H9 (cell line): ENCODE results near the gene FAM228A. TPM values are rescaled to one million over a fixed set of nuclear protein-coding genes. Genes with fewer than 3 reads are reported as not detected.

Experiments
- DNase-seq: peaks from one replicate; pipeline ENCODE4 v3.0.0-alpha.2; 2017
- H2AFZ ChIP-seq: one replicate; pipeline ENCODE4 v1.6.1; 2013; ENCODE audit warnings: mild to moderate bottlenecking, low read length, control low read depth, moderate library complexity
- H2AK5ac ChIP-seq: 2 replicates; pipeline ENCODE4 v1.6.1; 2013; ENCODE audit warnings: low read length, control low read depth, mixed read lengths; ENCODE audit not compliant: insufficient read length
- H2BK120ac ChIP-seq: one replicate; pipeline ENCODE4 v1.6.1; 2013; ENCODE audit warnings: low read depth, mild to moderate bottlenecking, low read length, control low read depth, inconsistent platforms; ENCODE audit not compliant: poor library complexity, severe bottlenecking
- H2BK12ac ChIP-seq: 2 replicates; pipeline ENCODE4 v1.6.1; 2013; ENCODE audit warnings: low read length, control low read depth, mixed read lengths, low read depth; ENCODE audit not compliant: insufficient read length
- H2BK15ac ChIP-seq: 2 replicates; pipeline ENCODE4 v1.6.1; 2013; ENCODE audit warnings: low read depth, low read length, control low read depth
- H2BK20ac ChIP-seq: one replicate; pipeline ENCODE4 v1.6.1; 2013; ENCODE audit warnings: low read depth, mild to moderate bottlenecking, low read length, control low read depth, inconsistent platforms; ENCODE audit not compliant: poor library complexity, severe bottlenecking
- H2BK5ac ChIP-seq: 2 replicates; pipeline ENCODE4 v1.6.1; 2013; ENCODE audit warnings: low read length, control low read depth, mixed read lengths; ENCODE audit not compliant: insufficient read length
- H3K14ac ChIP-seq: 2 replicates; pipeline ENCODE4 v1.6.1; 2013; ENCODE audit warnings: low read length, control low read depth; ENCODE audit not compliant: insufficient read depth
- H3K18ac ChIP-seq: 2 replicates; pipeline ENCODE4 v1.6.1; 2013; ENCODE audit warnings: low read depth, mild to moderate bottlenecking, mixed read lengths, low read length, control low read depth; ENCODE audit not compliant: insufficient read length
- H3K23ac ChIP-seq: 2 replicates; pipeline ENCODE4 v1.6.1; 2013; ENCODE audit warnings: low read length, control low read depth, mixed read lengths, low read depth; ENCODE audit not compliant: insufficient read length
- H3K23me2 ChIP-seq: 2 replicates; pipeline ENCODE4 v1.6.1; 2013; ENCODE audit warnings: low read depth, mild to moderate bottlenecking, mixed read lengths, low read length, control low read depth; ENCODE audit not compliant: insufficient read length, poor library complexity, severe bottlenecking
- H3K27ac ChIP-seq: 2 replicates; pipeline ENCODE4 v1.5.1; 2013; ENCODE audit warnings: low read length, control low read depth, mixed read lengths, low read depth; ENCODE audit not compliant: insufficient read length
- H3K27me3 ChIP-seq: 2 replicates; pipeline ENCODE4 v1.6.1; 2013; ENCODE audit warnings: low read length, control low read depth, inconsistent platforms; ENCODE audit not compliant: insufficient read depth
- H3K4ac ChIP-seq: 2 replicates; pipeline ENCODE4 v1.6.1; 2013; ENCODE audit warnings: low read depth, mild to moderate bottlenecking, control low read depth, inconsistent platforms, low read length, moderate library complexity
- H3K4me1 ChIP-seq: 2 replicates; pipeline ENCODE4 v1.6.1; 2013; ENCODE audit warnings: low read length, control low read depth, inconsistent platforms; ENCODE audit not compliant: insufficient read depth
- H3K4me2 ChIP-seq: 2 replicates; pipeline ENCODE4 v1.6.1; 2013; ENCODE audit warnings: low read length, control low read depth, mixed read lengths; ENCODE audit not compliant: insufficient read length, insufficient read depth
- H3K56ac ChIP-seq: 2 replicates; pipeline ENCODE4 v1.6.1; 2013; ENCODE audit warnings: low read depth, mild to moderate bottlenecking, mixed read lengths, low read length, control low read depth; ENCODE audit not compliant: insufficient read length
- H3K79me1 ChIP-seq: 2 replicates; pipeline ENCODE4 v1.6.1; 2013; ENCODE audit warnings: low read depth, mild to moderate bottlenecking, moderate library complexity, low read length, control low read depth, inconsistent platforms; ENCODE audit not compliant: insufficient read depth, poor library complexity, severe bottlenecking
- H3K79me2 ChIP-seq: 2 replicates; pipeline ENCODE4 v1.6.1; 2013; ENCODE audit warnings: low read length, control low read depth, inconsistent platforms; ENCODE audit not compliant: insufficient read depth
- H3K9ac ChIP-seq: 2 replicates; pipeline ENCODE4 v1.6.1; 2013; ENCODE audit warnings: low read length, control low read depth, mixed read lengths; ENCODE audit not compliant: insufficient read length; ENCODE audit errors: extremely low read depth
- H3K9me3 ChIP-seq: one replicate; pipeline ENCODE4 v1.6.1; 2013; ENCODE audit warnings: low read depth, low read length, inconsistent platforms; ENCODE audit not compliant: control insufficient read depth
- H3T11ph ChIP-seq: one replicate; pipeline ENCODE4 v1.6.1; 2013; ENCODE audit warnings: mild to moderate bottlenecking, low read length, control low read depth, inconsistent platforms
- H4K20me1 ChIP-seq: one replicate; pipeline ENCODE4 v1.6.1; 2013; ENCODE audit not compliant: control insufficient read depth, insufficient read length, insufficient read depth
- H4K5ac ChIP-seq: 2 replicates; pipeline ENCODE4 v1.6.1; 2013; ENCODE audit warnings: low read depth, mild to moderate bottlenecking, mixed read lengths, low read length, control low read depth; ENCODE audit not compliant: insufficient read length
- H4K8ac ChIP-seq: replicated peaks from 2 replicates; pipeline ENCODE4 v1.6.1; 2013; ENCODE audit warnings: low read length, control low read depth, mixed read lengths, low read depth; ENCODE audit not compliant: insufficient read length
- H4K91ac ChIP-seq: 2 replicates; pipeline ENCODE4 v1.6.1; 2013; ENCODE audit warnings: low read depth, mild to moderate bottlenecking, moderate library complexity, mixed read lengths, low read length, control low read depth; ENCODE audit not compliant: insufficient read length
- H3K27ac Mint-ChIP-seq, 3 experiments: 2 replicates in 2 of 3; 3 replicates in 1 of 3; pipeline ENCODE4 v1.8.0; 2020 to 2021; ENCODE audit warnings: mixed read lengths in 3 of 3, mild to moderate bottlenecking in 1 of 3, moderate library complexity in 1 of 3
- H3K27me3 Mint-ChIP-seq: 2 replicates; pipeline ENCODE4 v1.8.0; 2021; ENCODE audit warnings: low read depth, mild to moderate bottlenecking, moderate library complexity, mixed read lengths
- H3K36me3 Mint-ChIP-seq, 3 experiments: 2 replicates in 2 of 3; 3 replicates in 1 of 3; pipeline ENCODE4 v1.8.0; 2020 to 2021; ENCODE audit warnings: low read depth in 3 of 3, mixed read lengths in 3 of 3; ENCODE audit not compliant: insufficient read depth in 1 of 3
- H3K4me1 Mint-ChIP-seq, 2 experiments: 2 replicates each; pipeline ENCODE4 v1.8.0; 2020; ENCODE audit warnings: mixed read lengths in 2 of 2
- H3K4me3 Mint-ChIP-seq, 2 experiments: 2 replicates in 1 of 2; 3 replicates in 1 of 2; pipeline ENCODE4 v1.8.0; 2020 to 2021; ENCODE audit warnings: mild to moderate bottlenecking in 2 of 2, mixed read lengths in 2 of 2, moderate library complexity in 1 of 2
- H3K9me3 Mint-ChIP-seq, 2 experiments: 2 replicates in 1 of 2; 3 replicates in 1 of 2; pipeline ENCODE4 v1.8.0; 2020; ENCODE audit warnings: mild to moderate bottlenecking in 2 of 2, mixed read lengths in 2 of 2, moderate library complexity in 1 of 2
- CTCF ChIP-seq: fragments of 200-600 bp; sonication (generic); conservative IDR thresholded peaks from 3 replicates; pipeline ENCODE4 v1.8.0; 2021; ENCODE audit warnings: antibody characterized with exemption, mild to moderate bottlenecking
- WGBS: extraction: QIAGEN DNeasy Blood & Tissue Kit; methylation state at CpG from one replicate; pipeline ENCODE4 v1.1.7; 2013; ENCODE audit warnings: missing lambda C conversion rate, low lambda C conversion rate, mixed read lengths; ENCODE audit not compliant: insufficient read length; ENCODE audit errors: extremely low coverage; 5-methylcytosine and 5-hydroxymethylcytosine counted together
- total RNA-seq: library from RNA; stranded (reverse); gene quantifications from 2 replicates; pipeline ENCODE4 v1.2.1, GENCODE V29; 2021

Gene FAM228A
- total RNA-seq, 1 experiment from 2014 or later = not detected

- no peak overlapping the region for H2BK15ac ChIP-seq
- no peak for DNase-seq
- Mint-ChIP-seq H3K27me3 (no peaks in the 10 kb centered on the region), H3K9me3 (peaks cover 8 to 14% of the 10 kb centered on the region in 2 experiments; a peak in 4 of 5 replicates), H3K4me1 (no peaks in the 10 kb centered on the region), H3K36me3 (peaks cover 0 to 5% (median 0%) of the 10 kb centered on the region in 3 experiments; a peak in 3 of 7 replicates), H3K27ac (no peak overlapping the region), H3K4me3 (no peak overlapping the region)
- no peak overlapping the region for H4K91ac ChIP-seq
- H3K23ac ChIP-seq = no peak overlapping the region
- no peak overlapping the region for H3T11ph ChIP-seq
- H3K4ac ChIP-seq = no peak overlapping the region
- no peak overlapping the region for H3K27ac ChIP-seq
- H3K4me1 ChIP-seq = no peaks in the 10 kb centered on the region
- H2BK20ac ChIP-seq = no peak overlapping the region
- no peak overlapping the region for H2AK5ac ChIP-seq
- no peak overlapping the region for H4K8ac ChIP-seq
- no peak overlapping the region for H3K18ac ChIP-seq
- H3K4me2 ChIP-seq = no peak overlapping the region
- H3K14ac ChIP-seq = no peak overlapping the region
- no CpG with 5 or more reads among the region's 5 CpGs for WGBS
- no peaks in the 10 kb centered on the region for H3K9me3 ChIP-seq
- H2AFZ ChIP-seq = no peak overlapping the region
- no peak overlapping the region for H3K9ac ChIP-seq
- H3K79me2 ChIP-seq = no peaks in the 10 kb centered on the region
- no peak overlapping the region for H2BK120ac ChIP-seq
- H3K56ac ChIP-seq = no peak overlapping the region
- no peaks in the 10 kb centered on the region for H3K27me3 ChIP-seq
- no peak overlapping the region for H2BK12ac ChIP-seq
- H4K5ac ChIP-seq = no peak overlapping the region
- no peaks in the 10 kb centered on the region for H4K20me1 ChIP-seq
- no peak overlapping the region for H2BK5ac ChIP-seq
- no peaks in the 10 kb centered on the region for H3K79me1 ChIP-seq
- no peaks in the 10 kb centered on the region for H3K23me2 ChIP-seq
- no peak for TF ChIP-seq CTCF
Observed at GRCh38 chr2:24158131-24158530, 16.7 kb upstream of the FAM228A start.
